HEK293 (cell line): Measurements from ENCODE around the gene USP6NL.

Experiments used
- BCL11B ChIP-seq: fragments of 450-650 bp; formaldehyde crosslinking; IDR thresholded peaks from 2 replicates; pipeline ENCODE4 v1.5.1; 2016; ENCODE audit warnings: low read depth, missing biosample characterization, missing genetic modification characterization
- EGR2 ChIP-seq: fragments of 450-650 bp; formaldehyde crosslinking; IDR thresholded peaks from 2 replicates; pipeline ENCODE4 v1.5.1; 2016; ENCODE audit warnings: low read depth, missing biosample characterization, missing genetic modification characterization
- GLIS1 ChIP-seq: fragments of 450-650 bp; formaldehyde crosslinking; IDR thresholded peaks from 2 replicates; pipeline ENCODE4 v1.5.1; 2016; ENCODE audit warnings: missing biosample characterization, missing genetic modification characterization
- HOXC10 ChIP-seq: sonication (generic); formaldehyde crosslinking; IDR thresholded peaks from 2 replicates; pipeline ENCODE4 v1.8.1; 2023; ENCODE audit warnings: mild to moderate bottlenecking, missing genetic modification reagents
- KLF10 ChIP-seq: fragments of 450-650 bp; IDR thresholded peaks from 2 replicates; pipeline ENCODE4 v1.5.1; 2018; ENCODE audit warnings: missing biosample characterization, mild to moderate bottlenecking, missing genetic modification characterization
- RBAK ChIP-seq: fragments of 450-650 bp; formaldehyde crosslinking; IDR thresholded peaks from 2 replicates; pipeline ENCODE4 v1.5.1; 2016; ENCODE audit warnings: missing biosample characterization, missing genetic modification characterization
- REPIN1 ChIP-seq: fragments of 450-650 bp; formaldehyde crosslinking; IDR thresholded peaks from 2 replicates; pipeline ENCODE4 v1.5.1; 2017; ENCODE audit warnings: missing biosample characterization, missing genetic modification characterization, low read depth
- YY2 ChIP-seq: fragments of 450-650 bp; formaldehyde crosslinking; IDR thresholded peaks from 2 replicates; pipeline ENCODE4 v1.5.1; 2016; ENCODE audit warnings: missing biosample characterization, missing genetic modification characterization
- ZEB2 ChIP-seq: fragments of 450-650 bp; formaldehyde crosslinking; IDR thresholded peaks from 2 replicates; pipeline ENCODE4 v1.5.1; 2016; ENCODE audit warnings: missing biosample characterization, missing genetic modification characterization
- ZFHX2 ChIP-seq: fragments of 450-650 bp; formaldehyde crosslinking; conservative IDR thresholded peaks from 2 replicates; pipeline ENCODE4 v1.5.1; 2016; ENCODE audit warnings: missing biosample characterization, missing genetic modification characterization
- ZFP41 ChIP-seq: fragments of 450-650 bp; formaldehyde crosslinking; IDR thresholded peaks from 2 replicates; pipeline ENCODE4 v1.5.1; 2016; ENCODE audit warnings: missing biosample characterization, missing genetic modification characterization, borderline replicate concordance
- ZNF174 ChIP-seq: fragments of 450-650 bp; formaldehyde crosslinking; IDR thresholded peaks from 2 replicates; pipeline ENCODE4 v1.5.0; 2017; ENCODE audit warnings: missing biosample characterization, mild to moderate bottlenecking, missing genetic modification characterization
- ZNF214 ChIP-seq: fragments of 450-650 bp; formaldehyde crosslinking; IDR thresholded peaks from 2 replicates; pipeline ENCODE4 v1.5.1; 2017; ENCODE audit warnings: missing biosample characterization, mild to moderate bottlenecking, missing genetic modification characterization, borderline replicate concordance
- ZNF266 ChIP-seq: fragments of 450-650 bp; formaldehyde crosslinking; IDR thresholded peaks from 2 replicates; pipeline ENCODE4 v1.5.1; 2016; ENCODE audit warnings: missing biosample characterization, missing genetic modification characterization, low read depth
- ZNF521 ChIP-seq: fragments of 450-650 bp; formaldehyde crosslinking; IDR thresholded peaks from 2 replicates; pipeline ENCODE4 v1.5.1; 2017; ENCODE audit warnings: missing biosample characterization, mild to moderate bottlenecking, missing genetic modification characterization
- ZNF548 ChIP-seq: fragments of 450-650 bp; formaldehyde crosslinking; IDR thresholded peaks from 2 replicates; pipeline ENCODE4 v1.5.1; 2016; ENCODE audit warnings: missing biosample characterization, missing genetic modification characterization
- ZNF558 ChIP-seq: fragments of 450-650 bp; formaldehyde crosslinking; IDR thresholded peaks from 2 replicates; pipeline ENCODE4 v1.5.1; 2016; ENCODE audit warnings: missing biosample characterization, missing genetic modification characterization
- ZNF621 ChIP-seq: fragments of 450-650 bp; formaldehyde crosslinking; IDR thresholded peaks from 2 replicates; pipeline ENCODE4 v1.5.1; 2017; ENCODE audit warnings: missing biosample characterization, missing genetic modification characterization
- ZNF677 ChIP-seq: fragments of 450-650 bp; IDR thresholded peaks from 2 replicates; pipeline ENCODE4 v1.5.0; 2018; ENCODE audit warnings: missing biosample characterization, mild to moderate bottlenecking, missing genetic modification characterization, moderate library complexity
- ZNF777 ChIP-seq: fragments of 450-650 bp; formaldehyde crosslinking; IDR thresholded peaks from 2 replicates; pipeline ENCODE4 v1.5.1; 2017; ENCODE audit warnings: missing biosample characterization, missing genetic modification characterization, borderline replicate concordance
- ZNF792 ChIP-seq: fragments of 450-650 bp; formaldehyde crosslinking; IDR thresholded peaks from 2 replicates; pipeline ENCODE4 v1.5.1; 2016; ENCODE audit warnings: missing biosample characterization, missing genetic modification characterization
- ZSCAN23 ChIP-seq: fragments of 450-650 bp; formaldehyde crosslinking; IDR thresholded peaks from 2 replicates; pipeline ENCODE4 v1.5.1; 2016; ENCODE audit warnings: missing biosample characterization, missing genetic modification characterization
- ZSCAN5A ChIP-seq: fragments of 450-650 bp; formaldehyde crosslinking; IDR thresholded peaks from 2 replicates; pipeline ENCODE4 v1.5.1; 2016; ENCODE audit warnings: missing biosample characterization, missing genetic modification characterization
- TF ChIP-seq, protein P1 (sequence below): fragments of 450-650 bp; formaldehyde crosslinking; IDR thresholded peaks from 2 replicates; pipeline ENCODE4 v1.5.1; 2016; ENCODE audit warnings: missing biosample characterization, missing genetic modification characterization
- TF ChIP-seq, protein P2 (sequence below): fragments of 450-650 bp; formaldehyde crosslinking; IDR thresholded peaks from 2 replicates; pipeline ENCODE4 v1.5.1; 2016; ENCODE audit warnings: missing biosample characterization, missing genetic modification characterization
- TF ChIP-seq, protein P3 (sequence below): fragments of 450-650 bp; formaldehyde crosslinking; conservative IDR thresholded peaks from 2 replicates; pipeline ENCODE4 v1.5.1; 2016; ENCODE audit warnings: low read depth, missing biosample characterization, missing genetic modification characterization

The USP6NL gene

GRCh38 chr10:11612021-11613001 is 861 bp upstream of the USP6NL start (continued):
- TF ChIP-seq, protein P1, sequence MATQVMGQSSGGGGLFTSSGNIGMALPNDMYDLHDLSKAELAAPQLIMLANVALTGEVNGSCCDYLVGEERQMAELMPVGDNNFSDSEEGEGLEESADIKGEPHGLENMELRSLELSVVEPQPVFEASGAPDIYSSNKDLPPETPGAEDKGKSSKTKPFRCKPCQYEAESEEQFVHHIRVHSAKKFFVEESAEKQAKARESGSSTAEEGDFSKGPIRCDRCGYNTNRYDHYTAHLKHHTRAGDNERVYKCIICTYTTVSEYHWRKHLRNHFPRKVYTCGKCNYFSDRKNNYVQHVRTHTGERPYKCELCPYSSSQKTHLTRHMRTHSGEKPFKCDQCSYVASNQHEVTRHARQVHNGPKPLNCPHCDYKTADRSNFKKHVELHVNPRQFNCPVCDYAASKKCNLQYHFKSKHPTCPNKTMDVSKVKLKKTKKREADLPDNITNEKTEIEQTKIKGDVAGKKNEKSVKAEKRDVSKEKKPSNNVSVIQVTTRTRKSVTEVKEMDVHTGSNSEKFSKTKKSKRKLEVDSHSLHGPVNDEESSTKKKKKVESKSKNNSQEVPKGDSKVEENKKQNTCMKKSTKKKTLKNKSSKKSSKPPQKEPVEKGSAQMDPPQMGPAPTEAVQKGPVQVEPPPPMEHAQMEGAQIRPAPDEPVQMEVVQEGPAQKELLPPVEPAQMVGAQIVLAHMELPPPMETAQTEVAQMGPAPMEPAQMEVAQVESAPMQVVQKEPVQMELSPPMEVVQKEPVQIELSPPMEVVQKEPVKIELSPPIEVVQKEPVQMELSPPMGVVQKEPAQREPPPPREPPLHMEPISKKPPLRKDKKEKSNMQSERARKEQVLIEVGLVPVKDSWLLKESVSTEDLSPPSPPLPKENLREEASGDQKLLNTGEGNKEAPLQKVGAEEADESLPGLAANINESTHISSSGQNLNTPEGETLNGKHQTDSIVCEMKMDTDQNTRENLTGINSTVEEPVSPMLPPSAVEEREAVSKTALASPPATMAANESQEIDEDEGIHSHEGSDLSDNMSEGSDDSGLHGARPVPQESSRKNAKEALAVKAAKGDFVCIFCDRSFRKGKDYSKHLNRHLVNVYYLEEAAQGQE (tag by site-specific recombination), result no peak
- no peak for TF ChIP-seq EGR2 (tag by site-specific recombination)
- no peak for TF ChIP-seq ZNF677 (tag by site-specific recombination)
- TF ChIP-seq REPIN1 (tag by site-specific recombination), result no peak
- no peak for TF ChIP-seq ZSCAN5A (tag by site-specific recombination)
- TF ChIP-seq YY2, result no peak
- TF ChIP-seq ZNF174 (tag by site-specific recombination), result no peak
- no peak for TF ChIP-seq ZNF521 (tag by site-specific recombination)
- TF ChIP-seq ZNF548 (tag by site-specific recombination), result no peak
- TF ChIP-seq HOXC10 (CRISPR knock-in tag), result no peak
- TF ChIP-seq ZFP41 (tag by site-specific recombination), result no peak
- TF ChIP-seq, protein P2, sequence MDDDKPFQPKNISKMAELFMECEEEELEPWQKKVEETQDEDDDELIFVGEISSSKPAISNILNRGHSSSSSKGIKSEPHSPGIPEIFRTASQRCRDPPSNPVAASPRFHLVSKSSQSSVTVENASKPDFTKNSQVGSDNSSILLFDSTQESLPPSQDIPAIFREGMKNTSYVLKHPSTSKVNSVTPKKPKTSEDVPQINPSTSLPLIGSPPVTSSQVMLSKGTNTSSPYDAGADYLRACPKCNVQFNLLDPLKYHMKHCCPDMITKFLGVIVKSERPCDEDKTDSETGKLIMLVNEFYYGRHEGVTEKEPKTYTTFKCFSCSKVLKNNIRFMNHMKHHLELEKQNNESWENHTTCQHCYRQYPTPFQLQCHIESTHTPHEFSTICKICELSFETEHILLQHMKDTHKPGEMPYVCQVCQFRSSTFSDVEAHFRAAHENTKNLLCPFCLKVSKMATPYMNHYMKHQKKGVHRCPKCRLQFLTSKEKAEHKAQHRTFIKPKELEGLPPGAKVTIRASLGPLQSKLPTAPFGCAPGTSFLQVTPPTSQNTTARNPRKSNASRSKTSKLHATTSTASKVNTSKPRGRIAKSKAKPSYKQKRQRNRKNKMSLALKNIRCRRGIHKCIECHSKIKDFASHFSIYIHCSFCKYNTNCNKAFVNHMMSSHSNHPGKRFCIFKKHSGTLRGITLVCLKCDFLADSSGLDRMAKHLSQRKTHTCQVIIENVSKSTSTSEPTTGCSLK (tag by site-specific recombination), result no peak
- TF ChIP-seq, protein P3, sequence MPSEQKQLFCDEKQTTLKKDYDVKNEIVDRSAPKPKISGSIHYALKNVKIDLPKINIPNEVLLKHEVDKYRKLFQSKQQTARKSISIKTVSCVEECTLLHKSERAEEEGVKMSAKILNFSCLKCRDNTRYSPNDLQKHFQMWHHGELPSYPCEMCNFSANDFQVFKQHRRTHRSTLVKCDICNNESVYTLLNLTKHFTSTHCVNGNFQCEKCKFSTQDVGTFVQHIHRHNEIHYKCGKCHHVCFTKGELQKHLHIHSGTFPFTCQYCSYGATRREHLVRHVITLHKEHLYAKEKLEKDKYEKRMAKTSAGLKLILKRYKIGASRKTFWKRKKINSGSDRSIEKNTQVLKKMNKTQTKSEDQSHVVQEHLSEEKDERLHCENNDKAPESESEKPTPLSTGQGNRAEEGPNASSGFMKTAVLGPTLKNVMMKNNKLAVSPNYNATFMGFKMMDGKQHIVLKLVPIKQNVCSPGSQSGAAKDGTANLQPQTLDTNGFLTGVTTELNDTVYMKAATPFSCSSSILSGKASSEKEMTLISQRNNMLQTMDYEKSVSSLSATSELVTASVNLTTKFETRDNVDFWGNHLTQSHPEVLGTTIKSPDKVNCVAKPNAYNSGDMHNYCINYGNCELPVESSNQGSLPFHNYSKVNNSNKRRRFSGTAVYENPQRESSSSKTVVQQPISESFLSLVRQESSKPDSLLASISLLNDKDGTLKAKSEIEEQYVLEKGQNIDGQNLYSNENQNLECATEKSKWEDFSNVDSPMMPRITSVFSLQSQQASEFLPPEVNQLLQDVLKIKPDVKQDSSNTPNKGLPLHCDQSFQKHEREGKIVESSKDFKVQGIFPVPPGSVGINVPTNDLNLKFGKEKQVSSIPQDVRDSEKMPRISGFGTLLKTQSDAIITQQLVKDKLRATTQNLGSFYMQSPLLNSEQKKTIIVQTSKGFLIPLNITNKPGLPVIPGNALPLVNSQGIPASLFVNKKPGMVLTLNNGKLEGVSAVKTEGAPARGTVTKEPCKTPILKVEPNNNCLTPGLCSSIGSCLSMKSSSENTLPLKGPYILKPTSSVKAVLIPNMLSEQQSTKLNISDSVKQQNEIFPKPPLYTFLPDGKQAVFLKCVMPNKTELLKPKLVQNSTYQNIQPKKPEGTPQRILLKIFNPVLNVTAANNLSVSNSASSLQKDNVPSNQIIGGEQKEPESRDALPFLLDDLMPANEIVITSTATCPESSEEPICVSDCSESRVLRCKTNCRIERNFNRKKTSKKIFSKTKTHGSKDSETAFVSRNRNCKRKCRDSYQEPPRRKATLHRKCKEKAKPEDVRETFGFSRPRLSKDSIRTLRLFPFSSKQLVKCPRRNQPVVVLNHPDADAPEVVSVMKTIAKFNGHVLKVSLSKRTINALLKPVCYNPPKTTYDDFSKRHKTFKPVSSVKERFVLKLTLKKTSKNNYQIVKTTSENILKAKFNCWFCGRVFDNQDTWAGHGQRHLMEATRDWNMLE (tag by site-specific recombination), result no peak; the same call in 1 of the 2 replicates
- no peak for TF ChIP-seq ZNF792 (tag by site-specific recombination)
- no peak for TF ChIP-seq KLF10 (tag by site-specific recombination)
- no peak for TF ChIP-seq ZNF214 (tag by site-specific recombination)
- no peak; the same call in none of the 2 replicates for TF ChIP-seq ZEB2 (tag by site-specific recombination)
- TF ChIP-seq ZSCAN23, result no peak
- TF ChIP-seq ZNF558, result peak; percentile 28; the same call in 1 of the 2 replicates
- no peak for TF ChIP-seq RBAK (tag by site-specific recombination)
- no peak for TF ChIP-seq ZNF621 (tag by site-specific recombination)
- no peak for TF ChIP-seq ZFHX2
- TF ChIP-seq GLIS1 (tag by site-specific recombination), result no peak
- TF ChIP-seq ZNF266 (tag by site-specific recombination), result no peak
- no peak for TF ChIP-seq BCL11B (tag by site-specific recombination)
- no peak for TF ChIP-seq ZNF777 (tag by site-specific recombination)
